Transverse colon (tissue), 3 donors: ENCODE results near the gene LOXL1.

Source experiments
- CTCF ChIP-seq, 5 experiments: fragments of 200-600 bp in 3 of 5; fragments of 450-650 bp in 2 of 5; sonication (generic) in 3 of 5; IDR thresholded peaks; 1 replicate in 2 of 5; 2 replicates in 3 of 5; pipeline ENCODE4 v1.5.1; 2016 to 2017; ENCODE audit warnings: antibody characterized with exemption in 5 of 5, inconsistent platforms in 3 of 5, mild to moderate bottlenecking in 2 of 5, moderate library complexity in 1 of 5
- POLR2A ChIP-seq: fragments of 450-650 bp; IDR thresholded peaks from one replicate; pipeline ENCODE4 v1.6.1; 2016; ENCODE audit warnings: antibody characterized with exemption, mild to moderate bottlenecking, moderate library complexity

DNA sequence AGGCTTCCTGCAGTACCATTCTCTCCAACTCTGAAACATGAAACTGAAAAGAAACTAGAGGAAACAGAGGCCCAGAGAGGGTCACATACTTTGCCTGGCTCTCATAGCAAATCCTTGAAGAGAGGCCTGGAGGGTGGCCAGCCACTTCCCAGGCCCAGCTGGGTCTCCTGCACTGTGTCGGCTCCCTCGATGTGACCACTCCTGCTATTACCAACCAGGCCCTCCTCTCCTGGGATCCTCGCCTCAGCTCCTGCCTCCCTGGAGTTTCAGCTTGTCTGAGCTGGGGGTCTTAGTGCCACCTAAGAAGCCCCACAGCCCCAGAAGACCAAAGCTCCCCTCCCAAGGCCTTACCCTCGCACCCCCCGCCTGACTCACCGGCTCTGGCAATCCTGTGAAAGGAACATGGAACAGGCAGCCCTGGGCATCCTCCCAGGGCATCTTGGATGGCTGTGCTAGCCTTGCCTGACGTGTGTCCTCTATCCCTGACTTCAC is 4.6 kb downstream of the LOXL1 start:
- TF ChIP-seq CTCF (IDR thresholded peaks at IDR 0.05) (no peak), POLR2A (no peak)
